Transverse colon (tissue), 3 donors: ENCODE measurements around the gene P4HA3.

Source experiments
- POLR2A ChIP-seq: fragments of 450-650 bp; IDR thresholded peaks from one replicate; pipeline ENCODE4 v1.6.1; 2016; ENCODE audit warnings: antibody characterized with exemption, mild to moderate bottlenecking, moderate library complexity
- POLR2AphosphoS5 ChIP-seq, 3 donors: sonication (generic); formaldehyde crosslinking; IDR thresholded peaks; one replicate each; pipeline ENCODE4 v1.6.1; 2016; ENCODE audit warnings: antibody characterized with exemption in 3 of 3

DNA sequence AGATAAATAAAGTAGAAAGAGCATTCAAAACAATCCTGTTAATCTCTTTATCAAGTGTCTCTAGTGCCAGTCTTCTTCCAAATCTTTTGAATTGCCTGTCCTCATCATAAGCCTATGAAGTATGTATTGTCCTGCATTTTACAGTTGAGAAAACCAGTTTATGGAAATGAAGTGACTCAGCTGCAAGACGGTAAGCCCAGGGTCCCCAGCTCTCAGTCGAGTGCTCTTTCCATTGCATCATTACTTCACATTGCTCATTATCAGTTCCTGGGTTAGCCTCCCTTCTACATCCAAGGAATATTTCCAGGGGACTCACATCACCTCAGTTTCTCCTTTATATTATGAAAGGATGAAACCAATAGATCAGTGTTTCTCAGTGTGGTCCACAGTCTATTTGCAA, 9.1 kb upstream of the P4HA3 start:
- TF ChIP-seq POLR2AphosphoS5 (IDR thresholded peaks at IDR 0.05): no peak
- TF ChIP-seq POLR2A: no peak
